ENCODE data around the gene SLC39A2.
A peak's percentile ranks its signal among the peaks of the same experiment; 100 is the strongest.
"Not testable (repeated sequence)": the region's sequence is repeated elsewhere in the genome, so short reads cannot be mapped to it uniquely, and the experiment has no call there.

SLC39A2 gene

GRCh38 chr14:21039585-21040369, 40.7 kb downstream of the SLC39A2 start:
- ChIA-PET CTCF (interaction anchor here (0.5 to 7.0 kb wide), 33 partner anchors 8 to 417 kb away, joined by 3 to 287 read pairs (median 6); partner anchors contain the start of genes METTL17, NDRG2, RNASE8 and SLC39A2), POLR2A (interaction anchor here (0.9 to 1.4 kb wide), 2 partner anchors 25 to 68 kb away, joined by 3 read pairs; no protein-coding TSS in a partner anchor)
- TF ChIP-seq CTCF (IDR thresholded peaks at IDR 0.05; ENCODE audit: insufficient read depth, low read length, missing control alignments): peak; percentile 56
- DNase-seq (ENCODE audit: low read depth, low spot score): peak; percentile 29
- H3K4me3 ChIP-seq (ENCODE audit: low read depth, low read length): no peak overlapping the region

- no peak for DNase-seq (ENCODE audit: low read depth, low spot score)
- CTCF ChIA-PET: interaction anchor here (0.6 to 7.0 kb wide), 32 partner anchors 10 to 416 kb away, joined by 3 to 287 read pairs (median 6); partner anchors contain the start of genes METTL17, NDRG2, RNASE8 and SLC39A2
- POLR2A ChIA-PET: interaction anchor here (0.6 to 1.4 kb wide), 3 partner anchors 26 to 68 kb away, joined by 3 read pairs; no protein-coding TSS in a partner anchor
- TF ChIP-seq CTCF (IDR thresholded peaks at IDR 0.05; ENCODE audit: insufficient read depth, low read length, missing control alignments): no peak
- H3K4me3 ChIP-seq (ENCODE audit: low read depth, low read length): no peak overlapping the region
Measured at GRCh38 chr14:21040370-21040925, 41.4 kb downstream of the SLC39A2 start.

GRCh38 chr14:21040941-21041340, 41.8 kb downstream of the SLC39A2 start:
- not testable (repeated sequence) for DNase-seq (ENCODE audit: low read depth, low spot score); H3K4me3 ChIP-seq (ENCODE audit: low read depth, low read length)
- ChIA-PET CTCF (interaction anchor here (0.7 to 7.0 kb wide), 23 partner anchors 9 to 348 kb away, joined by 3 to 287 read pairs (median 9); partner anchors contain the start of genes METTL17, NDRG2, RNASE8 and TPPP2), POLR2A (interaction anchor here (0.6 kb wide), 1 partner anchor 46 kb away, joined by 3 read pairs; no protein-coding TSS in a partner anchor)

- DNase-seq (ENCODE audit: low read depth, low spot score): no peak
- POLR2A ChIA-PET: no interaction called here
- no peak for TF ChIP-seq CTCF (IDR thresholded peaks at IDR 0.05; ENCODE audit: insufficient read depth, low read length, missing control alignments)
- H3K4me3 ChIP-seq (ENCODE audit: low read depth, low read length): no peak within 1 kb of the TSS
- CTCF ChIA-PET: interaction anchor here (0.6 to 7.0 kb wide), 13 partner anchors 11 to 346 kb away, joined by 3 to 287 read pairs (median 23); partner anchors contain the start of genes RNASE8 and TPPP2
Measured at GRCh38 chr14:21041676-21042433, 42.8 kb downstream of the SLC39A2 start, which contains the start of gene RNASE7. Gene RNASE7 (plus strand): TSS chr14:21042362. CDS start chr14:21042993, 631 bp downstream.

- no peak for TF ChIP-seq CTCF (IDR thresholded peaks at IDR 0.05; ENCODE audit: insufficient read depth, low read length, missing control alignments)
- POLR2A ChIA-PET: no interaction called here
- CTCF ChIA-PET: interaction anchor here (0.6 to 7.0 kb wide), 11 partner anchors 12 to 72 kb away, joined by 3 to 287 read pairs (median 8); partner anchors contain the start of genes RNASE8 and TPPP2
Measured at GRCh38 chr14:21042918-21043317, 43.8 kb downstream of the SLC39A2 start.

GRCh38 chr14:21043387-21043973, 44.4 kb downstream of the SLC39A2 start:
- CTCF ChIA-PET: interaction anchor here (0.7 to 7.0 kb wide), 13 partner anchors 13 to 73 kb away, joined by 3 to 287 read pairs (median 5); partner anchors contain the start of genes ARHGEF40, RNASE8 and TPPP2
- no peak for TF ChIP-seq CTCF (IDR thresholded peaks at IDR 0.05; ENCODE audit: insufficient read depth, low read length, missing control alignments)
- no peak for DNase-seq (ENCODE audit: low read depth, low spot score)
- no peak overlapping the region for H3K4me3 ChIP-seq (ENCODE audit: low read depth, low read length)
- POLR2A ChIA-PET: no interaction called here

More at GRCh38 chr14:21042918-21043317, 43.8 kb downstream of the SLC39A2 start:
- DNase-seq (ENCODE audit: low read depth, low spot score): no peak
- H3K4me3 ChIP-seq (ENCODE audit: low read depth, low read length): no peak overlapping the region
